GM23338 (cell line): Measurements from ENCODE around the gene TNFRSF19. TPM values are rescaled to one million over a fixed set of nuclear protein-coding genes. Genes with fewer than 3 reads are reported as not detected.

Experiments used
- ATAC-seq: fragments of 200-7000 bp; cut with Tn5 transposase; 3 replicates; pipeline ENCODE4 v1.9.1; 2020
- DNase-seq: peaks from one replicate; pipeline ENCODE4 v3.0.0-alpha.2; 2015; ENCODE audit warnings: low spot score
- H2AFZ ChIP-seq: fragments of 200-600 bp; sonication (generic); 2 replicates; pipeline ENCODE4 v1.8.0; 2016; ENCODE audit warnings: antibody characterized with exemption, mild to moderate bottlenecking, moderate library complexity
- H3F3A ChIP-seq: fragments of 200-600 bp; sonication (generic); replicated peaks from 2 replicates; pipeline ENCODE4 v1.8.0; 2017; ENCODE audit warnings: antibody characterized with exemption, mixed run types, low read depth
- H3K27ac ChIP-seq: fragments of 200-600 bp; sonication (generic); 2 replicates; pipeline ENCODE4 v1.6.1; 2016; ENCODE audit warnings: low read depth
- H3K27me3 ChIP-seq: fragments of 200-600 bp; sonication (generic); 2 replicates; pipeline ENCODE4 v1.8.0; 2016; ENCODE audit warnings: mild to moderate bottlenecking, mixed run types, moderate library complexity; ENCODE audit not compliant: insufficient read depth
- H3K36me3 ChIP-seq: fragments of 200-600 bp; sonication (generic); 2 replicates; pipeline ENCODE4 v1.8.0; 2016; ENCODE audit warnings: mild to moderate bottlenecking; ENCODE audit not compliant: insufficient read depth
- H3K4me1 ChIP-seq: fragments of 200-600 bp; sonication (generic); 2 replicates; pipeline ENCODE4 v1.8.0; 2016; ENCODE audit warnings: mild to moderate bottlenecking, moderate library complexity; ENCODE audit not compliant: insufficient read depth
- H3K4me2 ChIP-seq: fragments of 200-600 bp; sonication (generic); 2 replicates; pipeline ENCODE4 v1.7.1; 2017; ENCODE audit warnings: mixed run types
- H3K4me3 ChIP-seq: fragments of 200-600 bp; sonication (generic); 2 replicates; pipeline ENCODE4 v1.6.1; 2016; ENCODE audit warnings: mixed run types
- H3K79me2 ChIP-seq: fragments of 200-600 bp; sonication (generic); replicated peaks from 2 replicates; pipeline ENCODE4 v1.8.0; 2017; ENCODE audit warnings: mild to moderate bottlenecking; ENCODE audit not compliant: insufficient read depth
- H3K9me2 ChIP-seq: fragments of 200-600 bp; sonication (generic); 2 replicates; pipeline ENCODE4 v1.8.0; 2017; ENCODE audit not compliant: insufficient read depth
- H4K20me1 ChIP-seq: fragments of 200-600 bp; sonication (generic); replicated peaks from 2 replicates; pipeline ENCODE4 v1.8.0; 2017; ENCODE audit warnings: mild to moderate bottlenecking; ENCODE audit not compliant: insufficient read depth
- H3K27ac Mint-ChIP-seq: 2 replicates; pipeline ENCODE4 v1.8.0; 2020; ENCODE audit warnings: inconsistent platforms, mild to moderate bottlenecking, moderate library complexity, mixed read lengths
- H3K27me3 Mint-ChIP-seq: 3 replicates; pipeline ENCODE4 v1.8.0; 2022; ENCODE audit warnings: low read depth, mild to moderate bottlenecking, moderate library complexity, mixed read lengths, inconsistent platforms; ENCODE audit not compliant: insufficient read depth, poor library complexity
- H3K36me3 Mint-ChIP-seq: 3 replicates; pipeline ENCODE4 v1.8.0; 2021; ENCODE audit warnings: low read depth, mild to moderate bottlenecking, inconsistent platforms, moderate library complexity, mixed read lengths
- H3K4me1 Mint-ChIP-seq: 3 replicates; pipeline ENCODE4 v1.8.0; 2020; ENCODE audit warnings: mild to moderate bottlenecking, inconsistent platforms, mixed read lengths
- H3K4me3 Mint-ChIP-seq: 3 replicates; pipeline ENCODE4 v1.8.0; 2021; ENCODE audit warnings: moderate library complexity, mild to moderate bottlenecking, inconsistent platforms, mixed read lengths
- H3K9me3 Mint-ChIP-seq: 3 replicates; pipeline ENCODE4 v1.8.0; 2020; ENCODE audit warnings: moderate library complexity, mild to moderate bottlenecking, inconsistent platforms, mixed read lengths
- CTCF ChIP-seq, 2 experiments: fragments of 200-600 bp in 1 of 2; sonication (generic) in 1 of 2; conservative IDR thresholded peaks; 2 replicates each; pipeline versions ENCODE4 v1.5.1 to v1.6.1; 2016 to 2017; ENCODE audit warnings: antibody characterized with exemption in 2 of 2, low read depth in 2 of 2, mild to moderate bottlenecking in 2 of 2, moderate library complexity in 1 of 2
- ETS1 ChIP-seq: IDR thresholded peaks from 2 replicates; pipeline ENCODE4 v1.6.1; 2016; ENCODE audit warnings: antibody characterized with exemption
- EZH2 ChIP-seq: fragments of 200-600 bp; sonication (generic); IDR thresholded peaks from one replicate; pipeline ENCODE4 v1.8.0; 2017; ENCODE audit warnings: antibody characterized with exemption, mild to moderate bottlenecking, low read depth; ENCODE audit not compliant: unreplicated experiment
- NANOG ChIP-seq: IDR thresholded peaks from 2 replicates; pipeline ENCODE4 v1.6.1; 2016; ENCODE audit warnings: antibody characterized with exemption, borderline replicate concordance
- STAT1 ChIP-seq: IDR thresholded peaks from one replicate; pipeline ENCODE4 v1.6.1; 2016; ENCODE audit warnings: antibody characterized with exemption; ENCODE audit not compliant: unreplicated experiment
- ZNF114 ChIP-seq: fragments of 250-450 bp; sonication (Bioruptor Pico); IDR thresholded peaks from 2 replicates; pipeline ENCODE4 v1.5.0; 2020; ENCODE audit warnings: mild to moderate bottlenecking, moderate library complexity
- ZNF462 ChIP-seq: fragments of 250-450 bp; sonication (Bioruptor Pico); IDR thresholded peaks from 2 replicates; pipeline ENCODE4 v1.5.0; 2020; ENCODE audit warnings: mild to moderate bottlenecking, moderate library complexity
- polyA plus RNA-seq: library from polyadenylated mRNA; unstranded; fragments of >200 nt; fragmentation: Nextera tagmentation; extraction: Ambion mirVana; gene quantifications from 2 replicates; pipeline ENCODE4 v1.2.1, GENCODE V29; 2016
- total RNA-seq: library from RNA; depleted of rRNA; stranded (reverse); fragments of >200 nt; shearing (Covaris generic); gene quantifications from 2 replicates; pipeline ENCODE4 v1.2.3, GENCODE V29; 2014

The TNFRSF19 gene
- total and polyA plus RNA-seq, 2 experiments from 2014 or later, result 0.21 to 0.35 TPM

GRCh38 chr13:23632741-23633140, 62.5 kb downstream of the TNFRSF19 start (continued):
- TF ChIP-seq ETS1 (no peak), STAT1 (no peak), ZNF462 (no peak)

GRCh38 chr13:23634897-23635296, 64.7 kb downstream of the TNFRSF19 start:
- H3K4me1 Mint-ChIP-seq, result peaks cover 56% of the 10 kb centered on the region
- H3K27ac ChIP-seq, result no peak overlapping the region
- H3K27me3 ChIP-seq, result no peaks in the 10 kb centered on the region
- TF ChIP-seq CTCF (conservative IDR thresholded peaks at IDR 0.05; ENCODE audit: low read depth in 2 of 2) (peak; percentile 47 to 48), ZNF114 (no peak), EZH2 (no peak), NANOG (no peak), ETS1 (no peak)
- no peak overlapping the region for H3K4me3 ChIP-seq
- no peaks in the 10 kb centered on the region for H4K20me1 ChIP-seq
- no peak overlapping the region for H3K4me3 Mint-ChIP-seq
- H3K36me3 Mint-ChIP-seq, result no peaks in the 10 kb centered on the region
- no peaks in the 10 kb centered on the region for H3K36me3 ChIP-seq
- peaks cover 14% of the 10 kb centered on the region for H3K27me3 Mint-ChIP-seq
- H3F3A ChIP-seq, result no peaks in the 10 kb centered on the region
- no peaks in the 10 kb centered on the region for H3K9me2 ChIP-seq
- H2AFZ ChIP-seq, result peak overlapping the region; percentile 85
- H3K4me1 ChIP-seq, result peaks cover 56% of the 10 kb centered on the region
- H3K4me2 ChIP-seq, result no peak overlapping the region
- no peak overlapping the region for H3K27ac Mint-ChIP-seq
- ATAC-seq, result peak; percentile 6; the same call in 1 of the 3 replicates
- no peaks in the 10 kb centered on the region for H3K79me2 ChIP-seq
- H3K9me3 Mint-ChIP-seq, result no peaks in the 10 kb centered on the region
- DNase-seq, result peak; percentile 51
